Measurements from ENCODE around the gene PDE7B. TPM values are rescaled to one million over a fixed set of nuclear protein-coding genes. Genes with fewer than 3 reads are reported as not detected.

The PDE7B gene
- total and polyA plus RNA-seq, 2 of the 8 experiments (the other 6 are each of a cell fraction or from before 2014, with no cell fraction given): not detected

DNA sequence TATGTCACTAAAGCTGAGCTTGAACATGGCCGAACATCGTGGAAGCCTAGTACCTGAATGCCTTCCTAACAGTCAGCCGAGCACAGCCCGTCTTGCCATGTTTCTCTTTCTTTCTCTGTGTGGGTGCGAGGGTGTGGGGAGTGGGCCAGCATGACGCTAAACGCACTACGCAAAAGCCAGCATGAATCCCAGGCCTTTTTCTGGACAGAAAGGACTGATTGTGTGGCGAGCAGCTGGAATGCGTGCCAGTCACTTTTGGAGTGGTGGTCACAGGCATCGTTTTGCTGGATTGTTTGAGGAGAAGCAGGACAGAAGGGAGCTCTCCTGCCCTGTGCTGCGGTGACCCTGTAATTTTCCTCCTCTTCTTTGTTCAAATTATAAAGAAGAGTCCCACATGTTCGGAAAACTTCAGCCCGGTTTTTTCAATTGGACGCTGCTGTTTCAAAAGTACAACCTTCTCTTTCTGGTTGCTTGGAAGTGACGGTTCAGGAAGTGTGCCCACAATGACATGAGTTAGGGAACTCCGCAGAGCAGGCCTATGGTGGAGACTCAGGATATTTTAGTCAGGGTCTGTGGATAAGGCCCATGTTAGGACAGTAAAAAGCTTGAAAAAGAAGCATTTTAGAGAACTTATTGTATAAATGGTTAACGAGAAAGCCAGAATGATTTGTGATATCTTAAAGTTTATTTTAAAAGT is 54.3 kb downstream of the PDE7B start (continued):
- TF ChIP-seq, protein P1, sequence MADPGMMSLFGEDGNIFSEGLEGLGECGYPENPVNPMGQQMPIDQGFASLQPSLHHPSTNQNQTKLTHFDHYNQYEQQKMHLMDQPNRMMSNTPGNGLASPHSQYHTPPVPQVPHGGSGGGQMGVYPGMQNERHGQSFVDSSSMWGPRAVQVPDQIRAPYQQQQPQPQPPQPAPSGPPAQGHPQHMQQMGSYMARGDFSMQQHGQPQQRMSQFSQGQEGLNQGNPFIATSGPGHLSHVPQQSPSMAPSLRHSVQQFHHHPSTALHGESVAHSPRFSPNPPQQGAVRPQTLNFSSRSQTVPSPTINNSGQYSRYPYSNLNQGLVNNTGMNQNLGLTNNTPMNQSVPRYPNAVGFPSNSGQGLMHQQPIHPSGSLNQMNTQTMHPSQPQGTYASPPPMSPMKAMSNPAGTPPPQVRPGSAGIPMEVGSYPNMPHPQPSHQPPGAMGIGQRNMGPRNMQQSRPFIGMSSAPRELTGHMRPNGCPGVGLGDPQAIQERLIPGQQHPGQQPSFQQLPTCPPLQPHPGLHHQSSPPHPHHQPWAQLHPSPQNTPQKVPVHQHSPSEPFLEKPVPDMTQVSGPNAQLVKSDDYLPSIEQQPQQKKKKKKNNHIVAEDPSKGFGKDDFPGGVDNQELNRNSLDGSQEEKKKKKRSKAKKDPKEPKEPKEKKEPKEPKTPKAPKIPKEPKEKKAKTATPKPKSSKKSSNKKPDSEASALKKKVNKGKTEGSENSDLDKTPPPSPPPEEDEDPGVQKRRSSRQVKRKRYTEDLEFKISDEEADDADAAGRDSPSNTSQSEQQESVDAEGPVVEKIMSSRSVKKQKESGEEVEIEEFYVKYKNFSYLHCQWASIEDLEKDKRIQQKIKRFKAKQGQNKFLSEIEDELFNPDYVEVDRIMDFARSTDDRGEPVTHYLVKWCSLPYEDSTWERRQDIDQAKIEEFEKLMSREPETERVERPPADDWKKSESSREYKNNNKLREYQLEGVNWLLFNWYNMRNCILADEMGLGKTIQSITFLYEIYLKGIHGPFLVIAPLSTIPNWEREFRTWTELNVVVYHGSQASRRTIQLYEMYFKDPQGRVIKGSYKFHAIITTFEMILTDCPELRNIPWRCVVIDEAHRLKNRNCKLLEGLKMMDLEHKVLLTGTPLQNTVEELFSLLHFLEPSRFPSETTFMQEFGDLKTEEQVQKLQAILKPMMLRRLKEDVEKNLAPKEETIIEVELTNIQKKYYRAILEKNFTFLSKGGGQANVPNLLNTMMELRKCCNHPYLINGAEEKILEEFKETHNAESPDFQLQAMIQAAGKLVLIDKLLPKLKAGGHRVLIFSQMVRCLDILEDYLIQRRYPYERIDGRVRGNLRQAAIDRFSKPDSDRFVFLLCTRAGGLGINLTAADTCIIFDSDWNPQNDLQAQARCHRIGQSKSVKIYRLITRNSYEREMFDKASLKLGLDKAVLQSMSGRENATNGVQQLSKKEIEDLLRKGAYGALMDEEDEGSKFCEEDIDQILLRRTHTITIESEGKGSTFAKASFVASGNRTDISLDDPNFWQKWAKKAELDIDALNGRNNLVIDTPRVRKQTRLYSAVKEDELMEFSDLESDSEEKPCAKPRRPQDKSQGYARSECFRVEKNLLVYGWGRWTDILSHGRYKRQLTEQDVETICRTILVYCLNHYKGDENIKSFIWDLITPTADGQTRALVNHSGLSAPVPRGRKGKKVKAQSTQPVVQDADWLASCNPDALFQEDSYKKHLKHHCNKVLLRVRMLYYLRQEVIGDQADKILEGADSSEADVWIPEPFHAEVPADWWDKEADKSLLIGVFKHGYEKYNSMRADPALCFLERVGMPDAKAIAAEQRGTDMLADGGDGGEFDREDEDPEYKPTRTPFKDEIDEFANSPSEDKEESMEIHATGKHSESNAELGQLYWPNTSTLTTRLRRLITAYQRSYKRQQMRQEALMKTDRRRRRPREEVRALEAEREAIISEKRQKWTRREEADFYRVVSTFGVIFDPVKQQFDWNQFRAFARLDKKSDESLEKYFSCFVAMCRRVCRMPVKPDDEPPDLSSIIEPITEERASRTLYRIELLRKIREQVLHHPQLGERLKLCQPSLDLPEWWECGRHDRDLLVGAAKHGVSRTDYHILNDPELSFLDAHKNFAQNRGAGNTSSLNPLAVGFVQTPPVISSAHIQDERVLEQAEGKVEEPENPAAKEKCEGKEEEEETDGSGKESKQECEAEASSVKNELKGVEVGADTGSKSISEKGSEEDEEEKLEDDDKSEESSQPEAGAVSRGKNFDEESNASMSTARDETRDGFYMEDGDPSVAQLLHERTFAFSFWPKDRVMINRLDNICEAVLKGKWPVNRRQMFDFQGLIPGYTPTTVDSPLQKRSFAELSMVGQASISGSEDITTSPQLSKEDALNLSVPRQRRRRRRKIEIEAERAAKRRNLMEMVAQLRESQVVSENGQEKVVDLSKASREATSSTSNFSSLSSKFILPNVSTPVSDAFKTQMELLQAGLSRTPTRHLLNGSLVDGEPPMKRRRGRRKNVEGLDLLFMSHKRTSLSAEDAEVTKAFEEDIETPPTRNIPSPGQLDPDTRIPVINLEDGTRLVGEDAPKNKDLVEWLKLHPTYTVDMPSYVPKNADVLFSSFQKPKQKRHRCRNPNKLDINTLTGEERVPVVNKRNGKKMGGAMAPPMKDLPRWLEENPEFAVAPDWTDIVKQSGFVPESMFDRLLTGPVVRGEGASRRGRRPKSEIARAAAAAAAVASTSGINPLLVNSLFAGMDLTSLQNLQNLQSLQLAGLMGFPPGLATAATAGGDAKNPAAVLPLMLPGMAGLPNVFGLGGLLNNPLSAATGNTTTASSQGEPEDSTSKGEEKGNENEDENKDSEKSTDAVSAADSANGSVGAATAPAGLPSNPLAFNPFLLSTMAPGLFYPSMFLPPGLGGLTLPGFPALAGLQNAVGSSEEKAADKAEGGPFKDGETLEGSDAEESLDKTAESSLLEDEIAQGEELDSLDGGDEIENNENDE (IDR thresholded peaks at IDR 0.05; ENCODE audit: insufficient replicate concordance, low read length): no peak
- no peak for TF ChIP-seq CBX5 (IDR thresholded peaks at IDR 0.05; ENCODE audit: low read depth, low read length)
- TF ChIP-seq RFX5 (IDR thresholded peaks at IDR 0.05; ENCODE audit: borderline replicate concordance, low read depth, low read length): no peak
- no peak for TF ChIP-seq KDM5A (IDR thresholded peaks at IDR 0.05; ENCODE audit: low read length)
- TF ChIP-seq CTBP2 (IDR thresholded peaks at IDR 0.05; ENCODE audit: borderline replicate concordance, insufficient read depth, insufficient read length, low read length): no peak
- no peak for TF ChIP-seq SAP30 (IDR thresholded peaks at IDR 0.05; ENCODE audit: insufficient read depth, insufficient replicate concordance, low read length)
- TF ChIP-seq FOSL1 (IDR thresholded peaks at IDR 0.05; ENCODE audit: insufficient read depth, low read depth, low read length): no peak
- TF ChIP-seq HDAC6 (IDR thresholded peaks at IDR 0.05; ENCODE audit: low read depth, low read length): no peak
- no peak for TF ChIP-seq RAD21 (IDR thresholded peaks at IDR 0.05 in 1 of 2, conservative IDR thresholded peaks at IDR 0.05 in 1 of 2; ENCODE audit: low read depth in 2 of 2, low read length in 2 of 2)

All from H1 (cell line).